ENCODE results near the gene RBM19. TPM values are rescaled to one million over a fixed set of nuclear protein-coding genes. Genes with fewer than 3 reads are reported as not detected.

RBM19 gene
- total and polyA plus RNA-seq, 10 donors = 13.6 to 46.7 (median 34.5) TPM

DNA sequence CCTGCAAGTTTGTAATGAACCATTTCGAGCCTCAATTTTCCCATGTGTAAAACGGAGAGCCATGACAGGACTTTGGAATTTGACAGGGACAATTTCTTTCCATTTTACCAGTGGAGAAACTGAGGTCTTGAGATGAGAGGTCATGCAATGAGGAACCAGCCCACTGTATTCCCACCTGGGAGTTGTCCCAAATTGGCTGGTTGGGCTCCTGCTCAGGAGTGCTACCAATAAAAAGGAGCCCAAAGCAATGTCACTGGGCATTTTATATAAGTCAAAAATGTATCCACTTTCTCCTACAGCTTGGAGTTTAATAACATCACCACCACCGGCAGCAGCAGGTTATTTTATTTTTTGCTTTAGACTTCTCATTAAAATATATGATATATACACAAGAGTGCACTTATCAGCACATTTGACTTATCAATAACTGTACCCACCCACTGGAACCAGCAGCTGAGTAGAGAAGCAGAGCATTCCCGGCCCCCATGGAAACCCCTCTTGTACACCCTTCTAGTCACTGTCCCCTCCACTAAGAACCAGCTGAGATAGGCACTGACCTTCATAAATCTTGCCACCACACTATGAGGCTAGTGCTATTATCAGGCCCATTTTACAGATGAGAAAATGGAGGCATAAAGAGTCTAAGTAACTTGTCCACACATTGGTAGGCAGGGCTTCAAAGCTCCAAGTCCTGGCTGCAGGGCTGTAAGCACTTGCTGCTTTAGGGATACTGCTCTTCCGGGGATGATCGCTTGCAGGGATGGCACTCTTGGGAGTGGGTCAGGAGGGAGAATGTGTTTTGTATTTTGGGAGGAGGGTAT, 25.3 kb upstream of the RBM19 start:
- TF ChIP-seq, protein P1, sequence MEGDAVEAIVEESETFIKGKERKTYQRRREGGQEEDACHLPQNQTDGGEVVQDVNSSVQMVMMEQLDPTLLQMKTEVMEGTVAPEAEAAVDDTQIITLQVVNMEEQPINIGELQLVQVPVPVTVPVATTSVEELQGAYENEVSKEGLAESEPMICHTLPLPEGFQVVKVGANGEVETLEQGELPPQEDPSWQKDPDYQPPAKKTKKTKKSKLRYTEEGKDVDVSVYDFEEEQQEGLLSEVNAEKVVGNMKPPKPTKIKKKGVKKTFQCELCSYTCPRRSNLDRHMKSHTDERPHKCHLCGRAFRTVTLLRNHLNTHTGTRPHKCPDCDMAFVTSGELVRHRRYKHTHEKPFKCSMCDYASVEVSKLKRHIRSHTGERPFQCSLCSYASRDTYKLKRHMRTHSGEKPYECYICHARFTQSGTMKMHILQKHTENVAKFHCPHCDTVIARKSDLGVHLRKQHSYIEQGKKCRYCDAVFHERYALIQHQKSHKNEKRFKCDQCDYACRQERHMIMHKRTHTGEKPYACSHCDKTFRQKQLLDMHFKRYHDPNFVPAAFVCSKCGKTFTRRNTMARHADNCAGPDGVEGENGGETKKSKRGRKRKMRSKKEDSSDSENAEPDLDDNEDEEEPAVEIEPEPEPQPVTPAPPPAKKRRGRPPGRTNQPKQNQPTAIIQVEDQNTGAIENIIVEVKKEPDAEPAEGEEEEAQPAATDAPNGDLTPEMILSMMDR (IDR thresholded peaks at IDR 0.05 in 8 of 11, conservative IDR thresholded peaks at IDR 0.05 in 3 of 11) = no peak
- TF ChIP-seq POLR2A (IDR thresholded peaks at IDR 0.05) = no peak
- no peak for TF ChIP-seq POLR2AphosphoS5 (IDR thresholded peaks at IDR 0.05)
- H3K27ac ChIP-seq = no peak overlapping the region
- no peaks in the 10 kb centered on the region for H3K4me1 ChIP-seq
- intact Hi-C loops (cut with DNase I; ENCODE audit: low total_unique reads) = no loop called here
- H3K4me3 ChIP-seq = no peak overlapping the region
- H3K9me3 ChIP-seq = no peaks in the 10 kb centered on the region
- no peaks in the 10 kb centered on the region for H3K36me3 ChIP-seq
- no peak for DNase-seq
- 50 to 84% (median 70%) methylated on average over 6 of the region's 6 CpGs for WGBS, 5 donors
- peaks cover 0 to 75% (median 0%) of the 10 kb centered on the region in 7 donors for H3K27me3 ChIP-seq (replicated peaks in 1 of 7)

DNA sequence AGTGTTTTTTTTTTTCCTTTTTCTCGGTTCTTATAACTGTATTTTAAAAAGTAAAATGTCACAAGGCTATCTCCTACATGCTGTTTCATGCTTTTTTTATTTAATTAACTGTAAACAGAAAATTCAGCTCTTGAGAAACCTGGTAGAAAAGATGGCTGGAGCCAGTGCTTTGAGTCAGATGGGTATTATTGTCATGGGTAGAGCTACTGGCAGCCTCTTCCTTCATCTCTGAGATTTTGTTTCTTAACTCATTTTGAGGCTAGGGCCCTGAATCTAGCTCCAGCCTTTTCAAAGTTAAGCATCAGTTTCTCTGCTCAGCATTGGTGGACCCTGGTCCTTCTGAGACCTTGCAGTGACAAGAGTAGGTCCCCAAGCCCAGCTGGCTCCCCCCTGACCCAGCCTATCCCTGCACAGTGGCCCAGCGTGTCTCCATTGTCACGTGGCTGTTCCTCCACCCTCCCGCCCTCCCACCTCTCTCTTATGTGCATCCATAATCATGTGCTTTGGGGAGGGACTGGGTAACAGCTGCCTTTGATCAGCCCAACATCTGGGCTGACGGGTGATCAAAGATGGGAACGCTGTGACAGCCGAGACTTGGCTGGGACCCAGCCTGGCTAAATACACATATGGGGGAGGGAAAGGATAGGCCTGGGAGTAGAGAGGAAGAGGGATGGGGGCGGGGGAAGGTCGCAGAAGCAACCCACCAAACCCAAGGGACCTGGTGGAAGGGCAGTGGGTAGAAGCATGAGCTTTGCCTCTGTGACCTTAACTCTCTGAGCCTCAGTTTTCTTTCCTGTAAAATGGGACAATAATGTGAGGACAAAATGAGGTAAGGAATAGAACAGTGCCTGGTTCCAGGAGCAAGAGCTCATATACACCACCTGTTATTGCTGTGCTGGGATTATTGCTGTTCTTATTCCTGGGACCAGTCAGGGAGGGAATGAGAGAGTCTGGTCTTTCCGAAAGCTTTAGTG, 24.4 kb upstream of the RBM19 start:
- H3K36me3 ChIP-seq = no peaks in the 10 kb centered on the region
- intact Hi-C loops (cut with DNase I; ENCODE audit: low total_unique reads) = no loop called here
- no peak for DNase-seq
- 33 to 40% (median 35%) methylated on average over 10 of the region's 10 CpGs for WGBS, 5 donors
- H3K9me3 ChIP-seq = no peaks in the 10 kb centered on the region
- no peak for TF ChIP-seq POLR2AphosphoS5 (IDR thresholded peaks at IDR 0.05)
- TF ChIP-seq, protein P1 (IDR thresholded peaks at IDR 0.05 in 8 of 11, conservative IDR thresholded peaks at IDR 0.05 in 3 of 11) = no peak
- TF ChIP-seq POLR2A (IDR thresholded peaks at IDR 0.05) = no peak
- H3K4me3 ChIP-seq = no peak overlapping the region
- H3K27ac ChIP-seq = no peak overlapping the region
- no peaks in the 10 kb centered on the region for H3K4me1 ChIP-seq
- H3K27me3 ChIP-seq (replicated peaks in 1 of 7) = peaks cover 0 to 73% (median 0%) of the 10 kb centered on the region in 7 donors

DNA sequence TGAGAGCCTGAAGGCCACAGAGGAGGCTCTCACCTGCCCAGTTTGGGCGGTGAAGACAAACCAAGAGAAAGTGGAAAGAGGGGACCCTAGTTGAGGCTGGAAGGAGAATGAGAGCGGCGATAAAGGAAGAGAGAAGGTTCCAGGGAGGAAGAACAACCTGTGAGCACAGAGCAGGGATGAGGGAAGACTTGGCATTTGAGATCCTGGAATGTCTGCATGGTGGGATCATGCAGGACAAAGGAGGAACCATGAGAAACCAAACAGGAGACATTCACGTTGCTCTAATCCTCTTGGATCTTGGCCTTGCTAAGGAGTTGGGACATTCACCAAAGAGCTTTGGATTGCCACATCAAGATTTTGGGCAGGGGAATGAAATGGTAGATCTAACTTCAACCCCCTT, 22.9 kb upstream of the RBM19 start:
- intact Hi-C loops (cut with DNase I; ENCODE audit: low total_unique reads) = loop anchor here (5.0 kb wide), 1 partner anchor 518 kb away; no protein-coding TSS in a partner anchor
- H3K27me3 ChIP-seq (replicated peaks in 1 of 7) = peaks cover 0 to 61% (median 0%) of the 10 kb centered on the region in 7 donors
- H3K4me1 ChIP-seq = no peaks in the 10 kb centered on the region
- H3K36me3 ChIP-seq = no peaks in the 10 kb centered on the region
- TF ChIP-seq POLR2A (IDR thresholded peaks at IDR 0.05) (no peak), POLR2AphosphoS5 (IDR thresholded peaks at IDR 0.05) (no peak)
- TF ChIP-seq, protein P1 (IDR thresholded peaks at IDR 0.05 in 8 of 11, conservative IDR thresholded peaks at IDR 0.05 in 3 of 11) = no peak
- no peak overlapping the region for H3K4me3 ChIP-seq
- no peaks in the 10 kb centered on the region for H3K9me3 ChIP-seq
- 77 to 91% (median 84%) methylated on average over 4 of the region's 4 CpGs for WGBS, 5 donors
- DNase-seq = no peak
- H3K27ac ChIP-seq = no peak overlapping the region
